Adipocyte (in vitro differentiated cells): ENCODE results near the gene TRPC3.

Experiments
- DNase-seq: peaks from one replicate; pipeline ENCODE4 v3.0.0-alpha.2; 2015; ENCODE audit warnings: low read depth
- H3K27me3 ChIP-seq: replicated peaks from 2 replicates; pipeline ENCODE4 v1.7.0; 2013; ENCODE audit warnings: mild to moderate bottlenecking, low read length, moderate library complexity; ENCODE audit not compliant: control insufficient read depth, insufficient read depth
- H3K36me3 ChIP-seq: 2 replicates; pipeline ENCODE4 v1.7.0; 2013; ENCODE audit warnings: low read length, mild to moderate bottlenecking, moderate library complexity; ENCODE audit not compliant: control insufficient read depth, insufficient read depth, severe bottlenecking
- H3K4me1 ChIP-seq: 2 replicates; pipeline ENCODE4 v1.7.0; 2013; ENCODE audit warnings: mild to moderate bottlenecking, low read length, moderate library complexity; ENCODE audit not compliant: control insufficient read depth, insufficient read depth
- H3K4me3 ChIP-seq: 2 replicates; pipeline ENCODE4 v1.7.0; 2013; ENCODE audit warnings: mild to moderate bottlenecking, low read length, moderate library complexity
- H3K9ac ChIP-seq: 2 replicates; pipeline ENCODE4 v1.7.0; 2013; ENCODE audit warnings: mild to moderate bottlenecking, low read length, moderate library complexity
- H3K9me3 ChIP-seq: 2 replicates; pipeline ENCODE4 v1.7.0; 2013; ENCODE audit warnings: mild to moderate bottlenecking, low read length, moderate library complexity; ENCODE audit not compliant: control insufficient read depth

Gene TRPC3

DNA sequence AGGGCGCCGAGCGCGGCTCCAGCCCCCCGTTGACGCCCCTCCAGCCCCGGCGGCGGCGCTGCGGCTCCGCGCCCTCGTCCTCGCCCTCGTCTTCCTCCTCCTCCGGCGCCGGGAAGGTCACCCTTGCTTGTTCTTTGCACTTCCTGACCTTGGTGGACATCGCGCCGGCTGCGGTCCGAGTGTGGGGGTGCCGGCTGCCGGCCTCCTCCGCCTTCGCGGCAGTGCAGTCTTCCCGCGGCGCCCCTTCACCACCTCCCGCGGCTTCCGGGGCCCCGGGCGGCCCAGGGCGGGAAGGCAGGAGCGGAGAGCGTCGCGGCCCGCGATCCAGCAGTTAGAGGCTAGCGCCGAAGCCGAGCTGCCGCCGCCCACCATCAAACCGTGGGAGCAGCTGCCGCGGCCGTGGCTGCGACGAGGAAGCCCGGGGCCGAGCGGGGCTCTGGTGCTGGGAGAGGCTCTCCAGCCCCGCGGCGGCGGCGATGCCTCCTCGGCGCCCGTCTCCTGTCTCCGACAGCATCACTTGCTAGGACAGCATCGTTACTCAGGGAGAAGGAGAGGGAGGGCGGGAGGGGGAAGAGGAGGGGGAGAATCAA lies at the start of gene TRPC3:
Gene TRPC3 (minus strand): TSS at position 540 of the 590 bp plus-strand sequence. CDS start 380 bp downstream, at position 160.
- peak; percentile 68 for DNase-seq
- H3K9me3 ChIP-seq, result no peaks in the 10 kb centered on the region
- H3K9ac ChIP-seq, result peak within 1 kb of the TSS; percentile 61
- H3K4me3 ChIP-seq, result peak within 1 kb of the TSS; percentile 83
- no peaks in the 10 kb centered on the region for H3K36me3 ChIP-seq
- peaks cover 7% of the 10 kb centered on the region for H3K27me3 ChIP-seq
- no peaks in the 10 kb centered on the region for H3K4me1 ChIP-seq

DNA sequence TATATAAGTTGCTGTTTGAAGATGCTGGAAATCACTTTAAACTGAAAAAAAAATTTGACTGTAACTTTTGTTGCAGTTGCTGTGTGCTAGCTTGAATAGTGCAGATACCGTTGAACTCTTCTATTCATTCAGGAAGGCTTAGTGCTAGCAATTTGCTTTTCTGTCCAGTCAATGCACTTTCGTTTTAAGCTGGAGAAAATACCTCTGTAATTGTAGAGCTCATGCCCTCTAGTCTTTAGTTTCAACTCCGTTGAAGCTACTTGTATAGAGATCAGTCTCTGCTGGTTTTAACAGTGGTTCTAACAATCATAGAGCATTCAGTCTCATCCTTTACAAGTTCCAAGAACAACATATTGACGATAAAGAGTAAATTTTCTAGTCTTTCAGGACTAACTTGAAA lies 49.0 kb upstream of the TRPC3 start:
- H3K4me3 ChIP-seq, result no peak overlapping the region
- H3K4me1 ChIP-seq, result peaks cover 3% of the 10 kb centered on the region
- peak; percentile 10 for DNase-seq
- H3K9ac ChIP-seq, result no peak overlapping the region
- H3K36me3 ChIP-seq, result no peaks in the 10 kb centered on the region
- no peaks in the 10 kb centered on the region for H3K9me3 ChIP-seq
- no peaks in the 10 kb centered on the region for H3K27me3 ChIP-seq

GRCh38 chr4:121998024-121998423 lies 46.2 kb upstream of the TRPC3 start:
- H3K36me3 ChIP-seq, result no peaks in the 10 kb centered on the region
- no peak for DNase-seq
- no peaks in the 10 kb centered on the region for H3K9me3 ChIP-seq
- H3K9ac ChIP-seq, result no peak overlapping the region
- no peak overlapping the region for H3K4me3 ChIP-seq
- H3K4me1 ChIP-seq, result peaks cover 4% of the 10 kb centered on the region
- no peaks in the 10 kb centered on the region for H3K27me3 ChIP-seq

GRCh38 chr4:121995790-121996537 lies 44.1 kb upstream of the TRPC3 start:
- no peak for DNase-seq
- Histone ChIP-seq H3K9me3 (no peaks in the 10 kb centered on the region), H3K36me3 (no peaks in the 10 kb centered on the region), H3K27me3 (no peaks in the 10 kb centered on the region), H3K4me1 (peaks cover 4% of the 10 kb centered on the region), H3K4me3 (no peak overlapping the region), H3K9ac (no peak overlapping the region)

DNA sequence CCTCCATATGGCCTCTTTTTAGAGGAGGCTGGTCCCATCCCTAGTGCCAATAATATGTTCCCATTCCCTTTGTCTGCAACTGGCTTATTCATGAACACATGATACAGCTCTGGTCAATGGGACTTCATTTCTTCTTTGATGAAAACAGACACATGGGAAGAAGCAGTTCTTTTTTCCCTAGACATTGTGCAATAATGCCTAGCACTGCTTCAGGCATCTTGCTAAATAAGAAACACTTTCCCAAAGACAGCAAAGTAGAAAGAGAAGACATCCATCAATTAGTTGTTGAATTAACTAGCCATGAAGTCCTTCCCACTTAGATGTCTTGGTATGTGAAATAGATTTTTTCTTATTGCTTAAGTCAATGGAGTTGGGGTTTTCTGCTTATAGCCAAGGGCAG lies 40.1 kb upstream of the TRPC3 start:
- no peaks in the 10 kb centered on the region for H3K36me3 ChIP-seq
- H3K9ac ChIP-seq, result no peak overlapping the region
- peaks cover 4% of the 10 kb centered on the region for H3K27me3 ChIP-seq
- no peaks in the 10 kb centered on the region for H3K9me3 ChIP-seq
- peaks cover 7% of the 10 kb centered on the region for H3K4me1 ChIP-seq
- no peak overlapping the region for H3K4me3 ChIP-seq
- peak; percentile 23 for DNase-seq

GRCh38 chr4:121990489-121990888 lies 38.6 kb upstream of the TRPC3 start:
- no peak for DNase-seq

GRCh38 chr4:121989715-121990114 lies 37.9 kb upstream of the TRPC3 start:
- Histone ChIP-seq H3K9ac (no peak overlapping the region), H3K4me3 (no peak overlapping the region)
- peak; percentile 58 for DNase-seq

More at GRCh38 chr4:121990489-121990888, 38.6 kb upstream of the TRPC3 start:
- Histone ChIP-seq H3K4me3 (no peak overlapping the region), H3K36me3 (no peaks in the 10 kb centered on the region), H3K9me3 (no peaks in the 10 kb centered on the region), H3K27me3 (peaks cover 4% of the 10 kb centered on the region), H3K4me1 (peaks cover 7% of the 10 kb centered on the region), H3K9ac (no peak overlapping the region)

DNA sequence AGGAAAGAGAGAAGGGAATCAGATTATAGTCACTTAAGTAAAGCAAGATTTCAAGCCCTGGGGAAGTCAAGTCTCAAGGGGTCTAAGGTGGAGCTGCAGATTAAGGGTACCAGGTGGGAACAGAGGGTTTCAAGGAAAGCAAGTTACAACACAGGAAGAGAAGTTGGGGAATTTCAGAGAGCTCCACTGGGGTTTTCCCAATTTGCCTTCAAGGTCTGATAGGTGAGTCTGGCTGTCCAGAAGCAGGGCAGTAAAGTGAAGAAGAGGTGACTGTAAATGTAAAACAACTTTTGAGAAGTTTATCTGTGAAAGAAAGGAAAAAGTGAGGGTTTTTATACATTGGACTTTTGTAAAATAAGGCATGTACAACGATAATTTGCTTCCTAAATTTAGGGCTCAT lies 37.1 kb upstream of the TRPC3 start:
- DNase-seq, result no peak
- Histone ChIP-seq H3K36me3 (no peaks in the 10 kb centered on the region), H3K27me3 (peaks cover 4% of the 10 kb centered on the region), H3K4me1 (peaks cover 7% of the 10 kb centered on the region), H3K4me3 (no peak overlapping the region), H3K9ac (no peak overlapping the region), H3K9me3 (no peaks in the 10 kb centered on the region)

More at GRCh38 chr4:121989715-121990114, 37.9 kb upstream of the TRPC3 start:
- H3K27me3 ChIP-seq, result peaks cover 4% of the 10 kb centered on the region
- H3K36me3 ChIP-seq, result no peaks in the 10 kb centered on the region
- H3K9me3 ChIP-seq, result no peaks in the 10 kb centered on the region
- peaks cover 7% of the 10 kb centered on the region for H3K4me1 ChIP-seq

DNA sequence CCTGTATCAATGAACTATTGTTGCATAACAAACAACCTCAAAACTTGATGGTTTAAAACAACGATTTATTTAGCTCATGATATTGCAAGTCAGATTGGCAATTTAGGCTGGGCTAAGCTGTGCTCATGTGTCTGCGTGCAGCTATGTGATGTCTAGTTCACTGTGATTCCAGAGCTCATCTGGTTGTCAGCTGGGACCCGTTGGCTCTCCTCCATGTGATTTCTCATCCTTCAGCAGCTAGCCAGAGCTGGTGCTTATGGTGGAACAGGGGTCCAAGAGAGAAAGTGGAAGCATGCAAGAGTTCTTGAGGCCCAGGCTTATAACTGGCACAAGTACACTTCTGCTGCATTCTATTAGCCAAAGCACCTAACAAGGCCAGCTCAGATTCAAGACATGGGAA lies 28.8 kb upstream of the TRPC3 start:
- Histone ChIP-seq H3K4me3 (no peak overlapping the region), H3K27me3 (peaks cover 4% of the 10 kb centered on the region), H3K9me3 (no peaks in the 10 kb centered on the region), H3K4me1 (no peaks in the 10 kb centered on the region), H3K9ac (no peak overlapping the region), H3K36me3 (no peaks in the 10 kb centered on the region)
- DNase-seq, result no peak

GRCh38 chr4:121978172-121978516 lies 26.3 kb upstream of the TRPC3 start:
- no peak overlapping the region for H3K4me3 ChIP-seq
- no peak for DNase-seq
- peaks cover 2% of the 10 kb centered on the region for H3K4me1 ChIP-seq
- no peaks in the 10 kb centered on the region for H3K36me3 ChIP-seq
- H3K9me3 ChIP-seq, result no peaks in the 10 kb centered on the region
- H3K9ac ChIP-seq, result no peak overlapping the region
- H3K27me3 ChIP-seq, result peaks cover 4% of the 10 kb centered on the region

DNA sequence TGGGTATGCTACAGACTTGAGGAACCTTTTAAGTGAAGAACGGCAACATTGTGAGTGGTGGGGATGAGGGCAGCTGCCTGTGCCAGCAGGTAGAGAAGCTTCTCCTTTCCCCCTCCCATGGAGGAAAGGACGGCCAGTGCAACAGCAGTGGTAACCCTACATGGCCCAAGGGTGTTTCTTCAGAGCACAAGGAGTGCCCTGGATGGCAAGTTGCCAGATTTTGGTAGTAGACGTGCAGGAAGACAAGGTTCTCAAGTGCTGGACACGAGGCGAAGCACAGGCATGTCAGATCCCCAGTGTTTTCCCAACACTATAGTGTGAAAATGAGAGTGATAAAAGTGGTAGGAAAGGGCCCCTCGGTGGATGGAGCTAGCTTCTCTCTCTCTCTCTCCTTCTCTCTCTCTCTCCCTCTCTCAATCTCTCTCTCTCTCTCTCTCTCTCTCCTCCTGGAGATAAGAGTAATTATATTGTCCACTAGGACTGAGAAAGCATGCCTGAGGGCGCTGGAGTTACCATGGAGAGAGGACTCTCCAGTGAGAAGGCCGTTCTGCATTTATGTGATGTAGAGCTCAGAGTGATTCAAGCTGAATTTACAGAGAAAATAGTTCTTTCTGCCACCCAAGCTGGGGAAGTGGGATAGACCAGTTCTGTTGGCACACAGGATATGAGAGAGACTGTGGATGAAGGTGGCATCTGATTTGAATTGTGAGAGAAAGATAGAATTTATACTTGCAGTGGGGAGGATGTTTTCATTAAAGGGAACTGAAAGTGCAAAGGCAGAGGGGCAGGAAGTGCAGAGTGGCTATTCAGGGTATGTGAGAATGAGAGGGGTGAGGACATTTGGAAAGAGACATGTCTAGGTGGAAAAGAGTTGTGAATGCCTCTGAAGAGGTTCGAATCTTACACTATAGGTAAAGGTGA lies 25.7 kb upstream of the TRPC3 start:
- no peak overlapping the region for H3K9ac ChIP-seq
- H3K9me3 ChIP-seq, result no peaks in the 10 kb centered on the region
- H3K4me1 ChIP-seq, result peaks cover 2% of the 10 kb centered on the region
- peaks cover 4% of the 10 kb centered on the region for H3K27me3 ChIP-seq
- peak; percentile 24 for DNase-seq
- H3K36me3 ChIP-seq, result no peaks in the 10 kb centered on the region
- H3K4me3 ChIP-seq, result no peak overlapping the region
